NCI-H2107 treated with DMSO at 0.1 percent for 48 hours (cell line): Measurements from ENCODE around the gene ZC3H12C.
A peak's percentile ranks its signal among the peaks of the same experiment; 100 is the strongest.

Source experiments
- DNase-seq: peaks from one replicate; lab custom pipeline; 2025; ENCODE audit not compliant: unreplicated experiment; lab: John Stamatoyannopoulos, UW

Gene ZC3H12C

GRCh38 chr11:110096496-110096895 lies 3.3 kb downstream of the ZC3H12C start:
- peak; percentile 54 for DNase-seq

GRCh38 chr11:110097459-110098012 lies 4.3 kb downstream of the ZC3H12C start:
- DNase-seq, result no peak

- no peak for DNase-seq
Observed at GRCh38 chr11:110098645-110099044, 5.5 kb downstream of the ZC3H12C start.

- no peak for DNase-seq
Observed at GRCh38 chr11:110100476-110101240, 7.5 kb downstream of the ZC3H12C start.

GRCh38 chr11:110106713-110107274 lies 13.6 kb downstream of the ZC3H12C start:
- DNase-seq, result no peak

- no peak for DNase-seq
Observed at GRCh38 chr11:110110854-110111253, 17.7 kb downstream of the ZC3H12C start.

GRCh38 chr11:110112457-110112856 lies 19.3 kb downstream of the ZC3H12C start:
- DNase-seq, result no peak

- DNase-seq, result no peak
Observed at GRCh38 chr11:110113505-110113904, 20.3 kb downstream of the ZC3H12C start.

- no peak for DNase-seq
Observed at GRCh38 chr11:110113973-110114372, 20.8 kb downstream of the ZC3H12C start.

GRCh38 chr11:110119317-110119716 lies 26.1 kb downstream of the ZC3H12C start:
- no peak for DNase-seq

- no peak for DNase-seq
Observed at GRCh38 chr11:110121204-110121603, 28.0 kb downstream of the ZC3H12C start.

GRCh38 chr11:110123003-110123402 lies 29.8 kb downstream of the ZC3H12C start:
- no peak for DNase-seq

- no peak for DNase-seq
Observed at GRCh38 chr11:110124605-110125004, 31.4 kb downstream of the ZC3H12C start.

- DNase-seq, result no peak
Observed at GRCh38 chr11:110125632-110126031, 32.4 kb downstream of the ZC3H12C start.

GRCh38 chr11:110126936-110127335 lies 33.7 kb downstream of the ZC3H12C start:
- DNase-seq, result no peak

- DNase-seq, result peak; percentile 65
Observed at GRCh38 chr11:110128161-110128560, 35.0 kb downstream of the ZC3H12C start.

GRCh38 chr11:110130642-110131238 lies 37.5 kb downstream of the ZC3H12C start:
- DNase-seq, result peak; percentile 96

GRCh38 chr11:110131386-110132123 lies 38.4 kb downstream of the ZC3H12C start:
- peak; percentile 48 for DNase-seq

- DNase-seq, result peak; percentile 31
Observed at GRCh38 chr11:110133160-110133559, 40.0 kb downstream of the ZC3H12C start.

- peak; percentile 96 for DNase-seq
Observed at GRCh38 chr11:110134110-110134509, 40.9 kb downstream of the ZC3H12C start.

- no peak for DNase-seq
Observed at GRCh38 chr11:110141812-110142211, 48.6 kb downstream of the ZC3H12C start.
